Midbrain (tissue), 1 donor: ENCODE results near the gene ST7L.
"Not testable (repeated sequence)": the region's sequence is repeated elsewhere in the genome, so short reads cannot be mapped to it uniquely, and the experiment has no call there.

Source experiments
- DNase-seq: peaks from one replicate; lab custom pipeline; 2025; lab: John Stamatoyannopoulos, UW

The ST7L gene

DNA sequence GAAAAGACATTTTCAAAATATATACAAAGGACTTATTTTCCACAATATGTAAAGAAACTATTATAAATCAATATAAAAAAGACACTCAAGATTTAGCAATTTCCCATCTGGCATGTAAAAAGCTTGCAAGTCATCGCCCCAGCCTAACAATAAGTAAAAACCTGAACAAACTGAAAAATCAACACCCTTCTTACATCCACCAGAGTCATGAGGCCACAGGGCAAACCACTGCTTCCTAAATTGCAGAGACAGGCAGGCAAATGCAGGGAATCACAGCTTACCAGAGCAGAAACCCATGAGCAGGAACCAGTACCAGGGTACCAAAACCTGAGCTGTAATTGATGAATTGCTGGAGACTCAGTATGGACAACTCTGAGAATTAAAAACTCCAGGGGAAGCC is 126.9 kb downstream of the ST7L start:
- DNase-seq = no peak

DNA sequence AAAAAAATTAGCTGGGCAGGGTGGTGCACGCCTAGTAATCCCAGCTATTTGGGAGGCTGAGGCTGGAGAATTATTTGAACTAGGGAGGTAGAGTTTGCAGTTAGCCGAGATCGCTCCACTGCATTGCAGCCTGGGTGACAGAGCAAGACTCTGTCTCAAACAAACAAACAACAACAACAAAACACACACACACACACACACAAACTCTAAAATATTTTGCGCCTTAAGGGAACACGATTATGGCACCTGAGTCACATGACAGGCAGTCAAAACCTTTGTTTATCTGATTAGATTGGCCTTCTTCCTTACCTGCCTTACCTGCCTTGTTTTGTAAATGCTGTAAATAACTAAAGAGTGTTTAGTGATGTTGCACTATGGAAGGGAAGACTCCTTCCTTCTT is 130.8 kb downstream of the ST7L start:
- no peak for DNase-seq

DNA sequence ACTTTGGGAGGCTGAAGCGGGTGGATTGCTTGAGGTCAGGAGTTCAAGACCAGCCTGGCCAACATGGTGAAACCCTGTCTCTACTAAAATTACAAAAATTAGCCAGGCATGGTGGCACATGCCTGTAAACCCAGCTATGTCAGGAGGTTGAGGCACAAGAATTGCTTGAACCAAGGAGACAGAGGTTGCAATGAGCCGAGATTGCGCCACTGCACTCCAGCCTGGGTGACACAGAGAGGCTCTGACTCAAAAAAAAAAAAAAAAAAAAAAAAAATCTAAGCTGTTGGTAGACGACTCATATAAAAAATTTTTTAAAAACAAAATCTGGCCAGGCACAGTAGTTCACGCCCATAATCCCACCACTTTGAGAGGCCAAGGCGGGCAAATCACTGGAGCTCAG is 131.3 kb downstream of the ST7L start:
- DNase-seq = not testable (repeated sequence)

DNA sequence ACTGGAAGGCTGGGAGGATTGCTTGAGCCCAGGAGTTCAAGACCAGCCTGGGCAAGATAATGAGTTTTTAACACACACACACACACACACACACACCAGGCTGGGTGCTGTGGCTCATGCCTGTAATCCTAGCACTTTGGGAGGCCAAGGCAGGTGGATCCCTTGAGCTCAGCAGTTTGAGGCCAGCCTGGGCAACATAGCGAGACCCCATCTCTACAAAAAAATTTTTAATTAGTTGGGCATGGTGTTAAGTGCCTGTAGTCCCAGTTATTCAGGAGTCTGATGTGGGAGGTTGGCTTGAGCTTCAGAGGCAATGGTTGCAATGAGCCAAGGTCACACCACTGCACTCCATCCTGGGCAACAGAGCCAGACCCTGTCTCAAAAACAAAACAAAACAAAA is 132.9 kb downstream of the ST7L start:
- not testable (repeated sequence) for DNase-seq

DNA sequence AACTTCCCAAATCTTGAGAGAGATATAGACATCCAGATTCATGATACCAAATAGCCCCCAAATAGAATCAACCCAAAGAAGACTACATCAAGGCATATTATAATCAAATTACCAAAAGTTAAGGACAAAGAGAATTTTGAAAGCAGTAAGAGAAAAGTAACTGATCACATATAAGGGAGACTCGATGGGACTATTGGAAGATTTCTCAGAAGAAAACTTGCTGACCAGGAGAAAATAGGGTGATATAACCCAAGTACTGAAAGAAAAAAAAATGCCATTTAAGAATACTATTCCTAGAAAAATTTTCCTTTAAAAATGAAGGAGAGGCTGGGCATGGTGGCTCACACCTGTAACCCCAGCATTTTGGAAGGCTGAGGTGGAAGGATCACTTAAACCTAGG is 140.6 kb downstream of the ST7L start:
- no peak for DNase-seq

DNA sequence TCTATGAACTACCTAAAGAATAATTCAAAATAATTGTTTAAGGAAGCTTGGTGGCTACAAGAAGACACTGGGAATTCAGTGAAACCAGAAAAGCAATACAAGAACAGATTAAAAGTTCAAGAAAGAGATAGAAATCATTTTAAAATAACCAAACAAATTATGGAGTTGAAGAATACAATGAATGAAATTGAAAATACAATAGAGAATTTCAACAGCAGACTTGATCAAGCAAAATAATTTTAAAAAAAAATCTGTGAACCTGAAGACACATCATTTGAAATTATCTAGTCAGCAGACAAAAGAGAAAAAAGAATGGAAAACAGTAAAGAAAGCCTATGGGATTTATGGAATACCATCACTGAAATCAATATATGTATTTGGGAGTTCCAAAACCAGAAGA is 141.4 kb downstream of the ST7L start:
- DNase-seq = no peak
